HL-60 (cell line): ENCODE results near the gene SMIM17.

ENCODE experiments used
- POLR2AphosphoS5 ChIP-seq: IDR thresholded peaks from 2 replicates; pipeline ENCODE4 v1.6.1; 2012; ENCODE audit warnings: low read depth
- TF ChIP-seq, protein P1 (sequence below): IDR thresholded peaks from one replicate; pipeline ENCODE4 v1.5.1; 2011; ENCODE audit warnings: low read length, control low read depth, inconsistent platforms; ENCODE audit not compliant: insufficient read depth

DNA sequence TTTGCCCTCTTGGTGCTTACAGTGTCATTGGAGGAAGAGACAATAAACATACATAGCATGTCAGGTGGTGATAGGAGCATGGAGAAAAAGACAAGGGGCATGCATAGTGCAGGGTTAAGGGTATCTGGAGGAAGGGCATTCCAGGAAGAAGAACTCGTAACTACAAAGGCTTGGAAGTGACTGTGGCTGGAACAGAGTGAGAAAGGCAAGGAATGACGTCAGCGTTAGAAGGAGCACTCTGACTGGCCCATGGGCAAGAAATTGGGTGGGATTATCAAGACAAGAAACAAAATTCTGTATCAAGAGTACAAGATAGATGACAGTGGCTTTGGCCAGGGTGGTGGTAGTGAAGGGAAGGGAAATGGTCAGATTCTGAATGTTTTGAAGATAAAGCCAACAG lies 11.2 kb downstream of the SMIM17 start:
- no peak for TF ChIP-seq POLR2AphosphoS5
- TF ChIP-seq, protein P1, sequence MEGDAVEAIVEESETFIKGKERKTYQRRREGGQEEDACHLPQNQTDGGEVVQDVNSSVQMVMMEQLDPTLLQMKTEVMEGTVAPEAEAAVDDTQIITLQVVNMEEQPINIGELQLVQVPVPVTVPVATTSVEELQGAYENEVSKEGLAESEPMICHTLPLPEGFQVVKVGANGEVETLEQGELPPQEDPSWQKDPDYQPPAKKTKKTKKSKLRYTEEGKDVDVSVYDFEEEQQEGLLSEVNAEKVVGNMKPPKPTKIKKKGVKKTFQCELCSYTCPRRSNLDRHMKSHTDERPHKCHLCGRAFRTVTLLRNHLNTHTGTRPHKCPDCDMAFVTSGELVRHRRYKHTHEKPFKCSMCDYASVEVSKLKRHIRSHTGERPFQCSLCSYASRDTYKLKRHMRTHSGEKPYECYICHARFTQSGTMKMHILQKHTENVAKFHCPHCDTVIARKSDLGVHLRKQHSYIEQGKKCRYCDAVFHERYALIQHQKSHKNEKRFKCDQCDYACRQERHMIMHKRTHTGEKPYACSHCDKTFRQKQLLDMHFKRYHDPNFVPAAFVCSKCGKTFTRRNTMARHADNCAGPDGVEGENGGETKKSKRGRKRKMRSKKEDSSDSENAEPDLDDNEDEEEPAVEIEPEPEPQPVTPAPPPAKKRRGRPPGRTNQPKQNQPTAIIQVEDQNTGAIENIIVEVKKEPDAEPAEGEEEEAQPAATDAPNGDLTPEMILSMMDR = no peak
